22Rv1 (cell line): ENCODE data around the gene SHISA5.

ENCODE experiments used
- CTCF ChIP-seq: fragments of 450-650 bp; IDR thresholded peaks from 2 replicates; pipeline ENCODE4 v1.5.1; 2017; ENCODE audit warnings: mild to moderate bottlenecking
- ZFX ChIP-seq: fragments of 450-650 bp; IDR thresholded peaks from 2 replicates; pipeline ENCODE4 v1.6.1; 2017; ENCODE audit warnings: antibody characterized with exemption, borderline replicate concordance

DNA sequence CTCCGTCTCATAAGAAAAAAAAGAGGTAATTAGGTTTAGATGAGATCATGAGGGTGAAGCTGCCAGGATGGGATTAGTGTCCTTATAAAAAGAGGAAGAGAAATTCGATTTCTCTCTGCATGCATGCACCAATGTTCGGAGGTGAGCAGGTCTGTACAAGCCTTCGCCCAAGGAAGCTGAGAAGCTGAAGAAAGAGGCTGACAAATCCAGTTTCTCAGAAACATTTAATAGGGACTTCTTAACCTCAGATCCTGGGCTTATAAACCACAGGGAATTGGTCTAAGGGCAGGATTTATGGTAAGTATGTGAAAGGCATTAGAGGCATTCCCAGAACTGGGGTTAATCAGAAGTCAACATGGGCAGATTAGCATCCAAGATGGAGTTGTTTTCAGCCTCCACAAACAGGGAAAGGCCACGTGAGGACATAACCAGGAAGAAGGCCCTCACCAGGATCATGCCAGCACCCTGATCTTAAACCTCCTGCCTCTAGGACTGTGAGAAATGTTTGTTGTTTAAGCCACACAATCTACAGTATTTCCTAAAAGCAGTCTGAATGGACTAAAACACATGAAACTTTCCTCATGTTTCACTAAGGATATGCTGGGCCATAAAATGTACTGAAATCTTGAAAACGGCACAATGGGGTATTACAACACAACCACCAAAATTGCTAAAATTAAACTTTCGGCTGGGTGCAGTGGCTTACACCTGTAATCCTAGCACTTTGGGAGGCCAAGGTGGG, 11.3 kb downstream of the SHISA5 start:
- TF ChIP-seq CTCF (no peak), ZFX (no peak)
